ENCODE results near the gene GLIPR1L2. TPM values are rescaled to one million over a fixed set of nuclear protein-coding genes. Genes with fewer than 3 reads are reported as not detected.

GLIPR1L2 gene
- total RNA-seq, 2 experiments from 2014 or later, result 0.44 to 0.56 TPM

- H3K36me3 Mint-ChIP-seq (ENCODE audit: low read depth), result no peaks in the 10 kb centered on the region
- H3K4me1 Mint-ChIP-seq (ENCODE audit: low read depth), result peaks cover 41% of the 10 kb centered on the region
- intact Hi-C loops (cut with DNase I, micrococcal nuclease), result no loop called here
- TF ChIP-seq, protein P1, sequence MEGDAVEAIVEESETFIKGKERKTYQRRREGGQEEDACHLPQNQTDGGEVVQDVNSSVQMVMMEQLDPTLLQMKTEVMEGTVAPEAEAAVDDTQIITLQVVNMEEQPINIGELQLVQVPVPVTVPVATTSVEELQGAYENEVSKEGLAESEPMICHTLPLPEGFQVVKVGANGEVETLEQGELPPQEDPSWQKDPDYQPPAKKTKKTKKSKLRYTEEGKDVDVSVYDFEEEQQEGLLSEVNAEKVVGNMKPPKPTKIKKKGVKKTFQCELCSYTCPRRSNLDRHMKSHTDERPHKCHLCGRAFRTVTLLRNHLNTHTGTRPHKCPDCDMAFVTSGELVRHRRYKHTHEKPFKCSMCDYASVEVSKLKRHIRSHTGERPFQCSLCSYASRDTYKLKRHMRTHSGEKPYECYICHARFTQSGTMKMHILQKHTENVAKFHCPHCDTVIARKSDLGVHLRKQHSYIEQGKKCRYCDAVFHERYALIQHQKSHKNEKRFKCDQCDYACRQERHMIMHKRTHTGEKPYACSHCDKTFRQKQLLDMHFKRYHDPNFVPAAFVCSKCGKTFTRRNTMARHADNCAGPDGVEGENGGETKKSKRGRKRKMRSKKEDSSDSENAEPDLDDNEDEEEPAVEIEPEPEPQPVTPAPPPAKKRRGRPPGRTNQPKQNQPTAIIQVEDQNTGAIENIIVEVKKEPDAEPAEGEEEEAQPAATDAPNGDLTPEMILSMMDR (IDR thresholded peaks at IDR 0.05), result no peak
- H3K27me3 Mint-ChIP-seq, result no peaks in the 10 kb centered on the region
- Histone ChIP-seq H3K9me3 (ENCODE audit: control insufficient read depth in 1 of 2, insufficient read depth in 1 of 2, low read length in 2 of 2) (peaks cover 0 to 5% of the 10 kb centered on the region in 2 experiments), H3K27me3 (ENCODE audit: control insufficient read depth in 1 of 2, insufficient read depth in 2 of 2, low read length in 2 of 2) (no peaks in the 10 kb centered on the region), H3K27ac (ENCODE audit: low read depth in 1 of 2, low read length in 2 of 2) (no peak overlapping the region), H3K36me3 (ENCODE audit: insufficient read depth, low read length) (no peaks in the 10 kb centered on the region), H3K4me3 (ENCODE audit: low read length) (no peak overlapping the region), H3K4me1 (ENCODE audit: insufficient read depth, low read length) (peaks cover 19% of the 10 kb centered on the region)
- DNase-seq (no peak), ATAC-seq (ENCODE audit: poor library complexity) (no peak)
- POLR2A ChIA-PET, result interaction anchor here (1.1 to 1.3 kb wide), 2 partner anchors 21 to 23 kb away, joined by 3 to 6 read pairs; partner anchors contain the start of gene GLIPR1
- no peaks in the 10 kb centered on the region for H3K9me3 Mint-ChIP-seq
- no peak overlapping the region for H3K27ac Mint-ChIP-seq
- CTCF ChIA-PET, result no interaction called here
- peak overlapping the region; percentile 7 for H3K4me3 Mint-ChIP-seq
Measured at GRCh38 chr12:75459755-75460154, 68.9 kb downstream of the GLIPR1L2 start.

DNA sequence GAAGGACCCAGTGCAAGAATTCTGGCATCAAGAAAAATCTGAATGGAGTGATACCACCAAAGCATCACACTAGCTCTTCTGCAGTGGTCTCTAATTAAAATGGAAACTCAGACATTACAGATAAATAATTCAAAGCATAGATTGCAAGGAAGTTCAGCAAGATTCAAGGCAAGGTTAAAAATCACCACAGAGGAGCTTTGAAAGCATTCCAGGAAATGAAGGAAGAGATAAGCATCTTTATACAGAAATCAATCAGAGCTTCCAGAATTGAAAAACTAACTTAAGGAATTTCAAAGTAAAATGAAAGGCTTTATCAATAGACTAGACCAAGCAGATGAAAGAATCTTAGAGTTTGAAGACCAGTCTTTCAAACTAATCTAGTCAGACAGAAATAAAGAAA is 69.3 kb downstream of the GLIPR1L2 start:
- DNase-seq (no peak), ATAC-seq (ENCODE audit: poor library complexity) (no peak)
- H3K27ac ChIP-seq (ENCODE audit: low read depth in 1 of 2, low read length in 2 of 2), result no peak overlapping the region
- CTCF ChIA-PET, result no interaction called here
- peaks cover 0 to 5% of the 10 kb centered on the region in 2 experiments for H3K9me3 ChIP-seq (ENCODE audit: control insufficient read depth in 1 of 2, insufficient read depth in 1 of 2, low read length in 2 of 2)
- Mint-ChIP-seq H3K27ac (no peak overlapping the region), H3K27me3 (no peaks in the 10 kb centered on the region), H3K4me3 (no peak overlapping the region), H3K36me3 (ENCODE audit: low read depth) (no peaks in the 10 kb centered on the region), H3K4me1 (ENCODE audit: low read depth) (peaks cover 41% of the 10 kb centered on the region), H3K9me3 (no peaks in the 10 kb centered on the region)
- no peaks in the 10 kb centered on the region for H3K36me3 ChIP-seq (ENCODE audit: insufficient read depth, low read length)
- POLR2A ChIA-PET, result interaction anchor here (0.6 to 1.3 kb wide), 3 partner anchors 20 to 69 kb away, joined by 3 to 6 read pairs (median 3); partner anchors contain the start of gene GLIPR1
- TF ChIP-seq, protein P1 (IDR thresholded peaks at IDR 0.05), result no peak
- no peaks in the 10 kb centered on the region for H3K27me3 ChIP-seq (ENCODE audit: control insufficient read depth in 1 of 2, insufficient read depth in 2 of 2, low read length in 2 of 2)
- intact Hi-C loops (cut with DNase I, micrococcal nuclease), result no loop called here
- peaks cover 19% of the 10 kb centered on the region for H3K4me1 ChIP-seq (ENCODE audit: insufficient read depth, low read length)
- no peak overlapping the region for H3K4me3 ChIP-seq (ENCODE audit: low read length)

- H3K4me3 ChIP-seq (ENCODE audit: low read length), result no peak overlapping the region
- H3K36me3 Mint-ChIP-seq (ENCODE audit: low read depth), result no peaks in the 10 kb centered on the region
- no peaks in the 10 kb centered on the region for H3K36me3 ChIP-seq (ENCODE audit: insufficient read depth, low read length)
- H3K9me3 ChIP-seq (ENCODE audit: control insufficient read depth in 1 of 2, insufficient read depth in 1 of 2, low read length in 2 of 2), result no peaks in the 10 kb centered on the region
- CTCF ChIA-PET, result no interaction called here
- intact Hi-C loops (cut with DNase I, micrococcal nuclease), result no loop called here
- H3K27me3 Mint-ChIP-seq, result no peaks in the 10 kb centered on the region
- ATAC-seq (ENCODE audit: poor library complexity) (no peak), DNase-seq (peak in 3 of 14 experiments; percentile 19 to 35 (median 30))
- TF ChIP-seq, protein P1 (IDR thresholded peaks at IDR 0.05), result no peak
- POLR2A ChIA-PET, result interaction anchor here (0.7 to 1.1 kb wide), 2 partner anchors 8 to 15 kb away, joined by 3 read pairs; partner anchors contain the start of gene GLIPR1
- H3K27me3 ChIP-seq (ENCODE audit: control insufficient read depth in 1 of 2, insufficient read depth in 2 of 2, low read length in 2 of 2), result no peaks in the 10 kb centered on the region
- no peak overlapping the region for H3K27ac ChIP-seq (ENCODE audit: low read depth in 1 of 2, low read length in 2 of 2)
- no peak overlapping the region for H3K4me3 Mint-ChIP-seq
- peaks cover 5% of the 10 kb centered on the region for H3K4me1 Mint-ChIP-seq (ENCODE audit: low read depth)
- H3K27ac Mint-ChIP-seq, result no peak overlapping the region
- H3K9me3 Mint-ChIP-seq, result no peaks in the 10 kb centered on the region
- H3K4me1 ChIP-seq (ENCODE audit: insufficient read depth, low read length), result no peaks in the 10 kb centered on the region
Measured at GRCh38 chr12:75471902-75472890, 81.3 kb downstream of the GLIPR1L2 start.
